HepG2 (cell line): ENCODE measurements around the gene ABHD12. TPM values are rescaled to one million over a fixed set of nuclear protein-coding genes. Genes with fewer than 3 reads are reported as not detected.

ENCODE experiments used
- ATF7 ChIP-seq, 2 experiments: fragments of 450-650 bp in 1 of 2; sonication (generic) in 1 of 2; formaldehyde crosslinking in 1 of 2; IDR thresholded peaks; 2 replicates each; pipeline versions ENCODE4 v1.4.0 to v1.6.1; 2016 to 2020; ENCODE audit warnings: antibody characterized with exemption in 1 of 2, mild to moderate bottlenecking in 1 of 2, missing genetic modification reagents in 1 of 2
- BRCA1 ChIP-seq: sonication (generic); formaldehyde crosslinking; IDR thresholded peaks from 2 replicates; pipeline ENCODE4 v1.4.0; 2020; ENCODE audit warnings: missing genetic modification reagents
- CENPBD1 ChIP-seq: sonication (generic); formaldehyde crosslinking; IDR thresholded peaks from 2 replicates; pipeline ENCODE4 v1.8.0; 2022; ENCODE audit warnings: missing genetic modification reagents, low read depth, mild to moderate bottlenecking, borderline replicate concordance
- EZH2 ChIP-seq: conservative IDR thresholded peaks from 2 replicates; pipeline ENCODE4 v1.6.1; 2012; ENCODE audit warnings: mild to moderate bottlenecking, low read depth, low read length, moderate library complexity
- HCFC1 ChIP-seq: fragments of 150-350 bp; IDR thresholded peaks from 2 replicates; pipeline ENCODE4 v1.6.1; 2014; ENCODE audit warnings: low read depth, low read length
- HES4 ChIP-seq: sonication (generic); formaldehyde crosslinking; IDR thresholded peaks from 2 replicates; pipeline ENCODE4 v1.9.0; 2021; ENCODE audit warnings: mild to moderate bottlenecking, missing genetic modification reagents, borderline replicate concordance
- HMG20A ChIP-seq: IDR thresholded peaks from 2 replicates; pipeline ENCODE4 v1.6.1; 2016; ENCODE audit warnings: borderline replicate concordance
- NCOA2 ChIP-seq: sonication (generic); formaldehyde crosslinking; IDR thresholded peaks from 2 replicates; pipeline ENCODE4 v1.8.0; 2022; ENCODE audit warnings: inconsistent platforms
- PAWR ChIP-seq: sonication (generic); formaldehyde crosslinking; IDR thresholded peaks from 2 replicates; pipeline ENCODE4 v1.4.0; 2020; ENCODE audit warnings: missing genetic modification reagents, mild to moderate bottlenecking, borderline replicate concordance
- RAD51 ChIP-seq: fragments of 450-650 bp; IDR thresholded peaks from 2 replicates; pipeline ENCODE4 v1.6.1; 2016; ENCODE audit warnings: borderline replicate concordance
- STAT5B ChIP-seq: sonication (generic); formaldehyde crosslinking; IDR thresholded peaks from 2 replicates; pipeline ENCODE4 v1.4.0; 2020; ENCODE audit warnings: missing genetic modification reagents
- U2AF2 ChIP-seq: fragments of 200-400 bp; formaldehyde crosslinking; IDR thresholded peaks from 2 replicates; pipeline ENCODE4 v1.6.1; 2017; ENCODE audit warnings: low read depth, mild to moderate bottlenecking, low read length
- ZBTB25 ChIP-seq: IDR thresholded peaks from 2 replicates; pipeline ENCODE4 v1.6.1; 2018; ENCODE audit warnings: missing genetic modification reagents
- ZFP91 ChIP-seq: sonication (generic); formaldehyde crosslinking; IDR thresholded peaks from 2 replicates; pipeline ENCODE4 v1.9.0; 2022; ENCODE audit warnings: missing genetic modification reagents, mild to moderate bottlenecking, borderline replicate concordance
- ZNF143 ChIP-seq: sonication (generic); formaldehyde crosslinking; IDR thresholded peaks from 2 replicates; pipeline ENCODE4 v1.4.0; 2020; ENCODE audit warnings: missing genetic modification reagents
- ZNF235 ChIP-seq: sonication (generic); formaldehyde crosslinking; IDR thresholded peaks from 2 replicates; pipeline ENCODE4 v1.8.1; 2023; ENCODE audit warnings: mild to moderate bottlenecking, missing genetic modification reagents, borderline replicate concordance
- ZNF251 ChIP-seq: sonication (generic); formaldehyde crosslinking; IDR thresholded peaks from 2 replicates; pipeline ENCODE4 v1.9.0; 2021; ENCODE audit warnings: mild to moderate bottlenecking, missing genetic modification reagents
- ZNF3 ChIP-seq: IDR thresholded peaks from 2 replicates; pipeline ENCODE4 v1.7.0; 2017; ENCODE audit warnings: inconsistent platforms
- ZNF44 ChIP-seq: sonication (generic); formaldehyde crosslinking; IDR thresholded peaks from 2 replicates; pipeline ENCODE4 v1.5.1; 2020; ENCODE audit warnings: mild to moderate bottlenecking, missing genetic modification reagents
- ZNF678 ChIP-seq: sonication (generic); formaldehyde crosslinking; IDR thresholded peaks from 2 replicates; pipeline ENCODE4 v1.4.0; 2020; ENCODE audit warnings: mild to moderate bottlenecking, missing genetic modification reagents
- ZNF724P ChIP-seq: sonication (generic); formaldehyde crosslinking; IDR thresholded peaks from 2 replicates; pipeline ENCODE4 v1.8.0; 2022; ENCODE audit warnings: missing genetic modification reagents, borderline replicate concordance
- polyA plus RNA-seq, 8 experiments: library from polyadenylated mRNA; depleted of rRNA in 3 of 8; stranded (reverse) in 7 of 8; unstranded in 1 of 8; fragments of >200 nt; fragmentation: Illumina TruSeq in 4 of 8; extraction: Trizol in 4 of 8; gene quantifications; 2 replicates each; pipeline versions ENCODE4 v1.2.1 to v1.2.3, GENCODE V29; 2011 to 2016; ENCODE audit warnings: low read depth in 4 of 8, missing spikeins in 1 of 8, mixed read lengths in 1 of 8; ENCODE audit not compliant: insufficient read depth in 1 of 8
- total RNA-seq, 5 experiments: library from RNA; depleted of rRNA; stranded (reverse); fragments of >200 nt; fragmentation: Illumina TruSeq; extraction: Trizol; gene quantifications; 2 replicates each; pipeline ENCODE4 v1.2.3, GENCODE V29; 2016; ENCODE audit warnings: low read depth in 1 of 5
- TF ChIP-seq, protein P1 (sequence below): IDR thresholded peaks from 2 replicates; pipeline ENCODE4 v1.6.1; 2016; ENCODE audit warnings: missing compliant biosample characterization, missing genetic modification reagents, borderline replicate concordance
- TF ChIP-seq, protein P2 (sequence below): sonication (generic); formaldehyde crosslinking; IDR thresholded peaks from 2 replicates; pipeline ENCODE4 v1.4.0; 2020; ENCODE audit warnings: missing genetic modification reagents

Gene ABHD12
- total and polyA plus RNA-seq, 2 of the 13 experiments (the other 11 are each of a cell fraction or from before 2014, with no cell fraction given) = 23.5 to 72.1 TPM

- TF ChIP-seq ZFP91 (CRISPR knock-in tag) = peak; percentile 34; the same call in 1 of the 2 replicates
- no peak for TF ChIP-seq ZNF251 (CRISPR knock-in tag)
- TF ChIP-seq ZNF724P (CRISPR knock-in tag) = no peak
- no peak for TF ChIP-seq NCOA2
- TF ChIP-seq ZNF3 = no peak
- TF ChIP-seq, protein P1, sequence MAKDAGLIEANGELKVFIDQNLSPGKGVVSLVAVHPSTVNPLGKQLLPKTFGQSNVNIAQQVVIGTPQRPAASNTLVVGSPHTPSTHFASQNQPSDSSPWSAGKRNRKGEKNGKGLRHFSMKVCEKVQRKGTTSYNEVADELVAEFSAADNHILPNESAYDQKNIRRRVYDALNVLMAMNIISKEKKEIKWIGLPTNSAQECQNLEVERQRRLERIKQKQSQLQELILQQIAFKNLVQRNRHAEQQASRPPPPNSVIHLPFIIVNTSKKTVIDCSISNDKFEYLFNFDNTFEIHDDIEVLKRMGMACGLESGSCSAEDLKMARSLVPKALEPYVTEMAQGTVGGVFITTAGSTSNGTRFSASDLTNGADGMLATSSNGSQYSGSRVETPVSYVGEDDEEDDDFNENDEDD (CRISPR knock-in tag) = peak; percentile 50; the same call in 1 of the 2 replicates
- no peak for TF ChIP-seq PAWR (CRISPR knock-in tag)
- TF ChIP-seq ZNF678 = no peak
- TF ChIP-seq, protein P2, sequence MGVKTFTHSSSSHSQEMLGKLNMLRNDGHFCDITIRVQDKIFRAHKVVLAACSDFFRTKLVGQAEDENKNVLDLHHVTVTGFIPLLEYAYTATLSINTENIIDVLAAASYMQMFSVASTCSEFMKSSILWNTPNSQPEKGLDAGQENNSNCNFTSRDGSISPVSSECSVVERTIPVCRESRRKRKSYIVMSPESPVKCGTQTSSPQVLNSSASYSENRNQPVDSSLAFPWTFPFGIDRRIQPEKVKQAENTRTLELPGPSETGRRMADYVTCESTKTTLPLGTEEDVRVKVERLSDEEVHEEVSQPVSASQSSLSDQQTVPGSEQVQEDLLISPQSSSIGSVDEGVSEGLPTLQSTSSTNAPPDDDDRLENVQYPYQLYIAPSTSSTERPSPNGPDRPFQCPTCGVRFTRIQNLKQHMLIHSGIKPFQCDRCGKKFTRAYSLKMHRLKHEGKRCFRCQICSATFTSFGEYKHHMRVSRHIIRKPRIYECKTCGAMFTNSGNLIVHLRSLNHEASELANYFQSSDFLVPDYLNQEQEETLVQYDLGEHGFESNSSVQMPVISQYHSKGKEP (CRISPR knock-in tag) = no peak; the same call in 1 of the 2 replicates
- no peak for TF ChIP-seq ZBTB25
- no peak for TF ChIP-seq U2AF2
- no peak for TF ChIP-seq EZH2
- no peak for TF ChIP-seq BRCA1
- TF ChIP-seq STAT5B (CRISPR knock-in tag) = no peak
- no peak for TF ChIP-seq HES4 (CRISPR knock-in tag)
- no peak for TF ChIP-seq ZNF143 (CRISPR knock-in tag)
- TF ChIP-seq HMG20A = no peak
- no peak for TF ChIP-seq CENPBD1 (CRISPR knock-in tag)
- no peak for TF ChIP-seq ZNF44 (CRISPR knock-in tag)
- no peak for TF ChIP-seq ATF7 (IDR thresholded peaks at IDR 0.05)
- TF ChIP-seq ATF7 (CRISPR knock-in tag; IDR thresholded peaks at IDR 0.05) = no peak
- no peak for TF ChIP-seq RAD51
- no peak for TF ChIP-seq ZNF235 (CRISPR knock-in tag)
- TF ChIP-seq HCFC1 = no peak
Observed at GRCh38 chr20:25336561-25337422, 53.8 kb downstream of the ABHD12 start (continued).
